Neural cell (in vitro differentiated cells): Measurements from ENCODE around the gene AGAP5. TPM values are rescaled to one million over a fixed set of nuclear protein-coding genes. Genes with fewer than 3 reads are reported as not detected.
"Not testable (repeated sequence)": the region's sequence is repeated elsewhere in the genome, so short reads cannot be mapped to it uniquely, and the experiment has no call there.

Source experiments
- H2AFZ ChIP-seq: fragments of 200-600, 300-800 bp; sonication (generic), shearing (Covaris generic); 2 replicates; pipeline ENCODE4 v1.6.0; 2014; ENCODE audit warnings: low read depth, mild to moderate bottlenecking, antibody characterized with exemption, low read length, moderate library complexity
- H3F3A ChIP-seq: fragments of 200-600 bp; shearing (Covaris generic); 2 replicates; pipeline ENCODE4 v1.6.1; 2016; ENCODE audit warnings: mild to moderate bottlenecking, moderate library complexity, mixed read lengths, antibody characterized with exemption, low read length; ENCODE audit not compliant: insufficient read depth, poor library complexity, severe bottlenecking
- H3K27ac ChIP-seq: fragments of 200-600, 300-800 bp; sonication (generic), shearing (Covaris generic); 2 replicates; pipeline ENCODE4 v1.5.1; 2014; ENCODE audit warnings: mild to moderate bottlenecking, low read length, moderate library complexity
- H3K27me3 ChIP-seq: fragments of 300-800, 200-600 bp; sonication (generic), shearing (Covaris generic); 2 replicates; pipeline ENCODE4 v1.6.0; 2014; ENCODE audit warnings: mild to moderate bottlenecking, low read depth, low read length, moderate library complexity; ENCODE audit not compliant: insufficient read depth
- H3K36me3 ChIP-seq: fragments of 300-800, 200-600 bp; sonication (generic), shearing (Covaris generic); 2 replicates; pipeline ENCODE4 v1.5.1; 2014; ENCODE audit warnings: mild to moderate bottlenecking, antibody characterized with exemption, low read length, moderate library complexity; ENCODE audit not compliant: insufficient read depth
- H3K4me2 ChIP-seq: fragments of 300-800, 200-600 bp; sonication (generic), shearing (Covaris generic); 2 replicates; pipeline ENCODE4 v1.6.0; 2014; ENCODE audit warnings: mild to moderate bottlenecking, low read length
- H3K4me3 ChIP-seq: fragments of 300-800, 200-600 bp; sonication (generic), shearing (Covaris generic); 2 replicates; pipeline ENCODE4 v1.5.1; 2014; ENCODE audit warnings: mild to moderate bottlenecking, low read length, moderate library complexity
- H3K79me2 ChIP-seq: fragments of 200-600 bp; shearing (Covaris generic); replicated peaks from 2 replicates; pipeline ENCODE4 v1.6.0; 2014; ENCODE audit warnings: mild to moderate bottlenecking, low read length, moderate library complexity; ENCODE audit not compliant: insufficient read depth
- H3K9ac ChIP-seq: fragments of 300-800, 200-600 bp; sonication (generic), shearing (Covaris generic); 2 replicates; pipeline ENCODE4 v1.6.1; 2016; ENCODE audit warnings: mild to moderate bottlenecking, low read length, mixed read lengths
- H3K9me2 ChIP-seq: fragments of 200-600 bp; shearing (Covaris generic); 2 replicates; pipeline ENCODE4 v1.6.1; 2016; ENCODE audit warnings: mild to moderate bottlenecking, low read length, mixed read lengths; ENCODE audit not compliant: insufficient read depth
- H3K9me3 ChIP-seq: fragments of 200-600, 300-800 bp; sonication (generic), shearing (Covaris generic); 2 replicates; pipeline ENCODE4 v1.6.1; 2016; ENCODE audit warnings: mild to moderate bottlenecking, mixed run types, low read length, moderate library complexity, mixed read lengths
- H4K20me1 ChIP-seq: fragments of 200-600 bp; shearing (Covaris generic); 2 replicates; pipeline ENCODE4 v1.6.1; 2016; ENCODE audit warnings: mild to moderate bottlenecking, mixed run types; ENCODE audit not compliant: insufficient read depth
- EP300 ChIP-seq: fragments of 450-650 bp; conservative IDR thresholded peaks from 2 replicates; pipeline ENCODE4 v1.6.1; 2014; ENCODE audit warnings: antibody characterized with exemption, mild to moderate bottlenecking, moderate library complexity; ENCODE audit not compliant: poor library complexity, severe bottlenecking
- EZH2 ChIP-seq: fragments of 200-600, 300-800 bp; shearing (Covaris generic), sonication (generic); IDR thresholded peaks from 2 replicates; pipeline ENCODE4 v1.6.1; 2014; ENCODE audit warnings: antibody characterized with exemption, low read length, borderline replicate concordance, mild to moderate bottlenecking; ENCODE audit not compliant: insufficient read depth, poor library complexity, severe bottlenecking
- MXI1 ChIP-seq: fragments of 450-650 bp; conservative IDR thresholded peaks from 2 replicates; pipeline ENCODE4 v1.6.1; 2014; ENCODE audit warnings: antibody characterized with exemption, mild to moderate bottlenecking; ENCODE audit not compliant: poor library complexity, severe bottlenecking
- POLR2AphosphoS5 ChIP-seq: IDR thresholded peaks from 2 replicates; pipeline ENCODE4 v1.6.1; 2012
- RAD21 ChIP-seq: fragments of 450-650 bp; conservative IDR thresholded peaks from 2 replicates; pipeline ENCODE4 v1.6.1; 2014; ENCODE audit warnings: antibody characterized with exemption, mild to moderate bottlenecking, moderate library complexity
- REST ChIP-seq: IDR thresholded peaks from 2 replicates; pipeline ENCODE4 v1.6.1; 2012; ENCODE audit warnings: borderline replicate concordance
- SMC3 ChIP-seq: fragments of 450-650 bp; conservative IDR thresholded peaks from 2 replicates; pipeline ENCODE4 v1.6.1; 2014; ENCODE audit warnings: antibody characterized with exemption, mild to moderate bottlenecking, moderate library complexity; ENCODE audit not compliant: poor library complexity
- TAF1 ChIP-seq: IDR thresholded peaks from 2 replicates; pipeline ENCODE4 v1.6.1; 2012; ENCODE audit warnings: low read depth
- polyA minus RNA-seq: library from RNA; depleted of rRNA, polyadenylated mRNA; stranded (reverse); fragments of >200 nt; gene quantifications from 2 replicates; pipeline ENCODE4 v1.2.3, GENCODE V29; 2014
- polyA plus RNA-seq: library from polyadenylated mRNA; depleted of rRNA; stranded (reverse); fragments of >200 nt; gene quantifications from 2 replicates; pipeline ENCODE4 v1.2.3, GENCODE V29; 2014
- TF ChIP-seq, protein P1 (sequence below): fragments of 450-650 bp; IDR thresholded peaks from 2 replicates; pipeline ENCODE4 v1.5.1; 2014; ENCODE audit warnings: antibody characterized with exemption, mild to moderate bottlenecking, moderate library complexity; ENCODE audit not compliant: poor library complexity, severe bottlenecking

AGAP5 gene
- polyA plus RNA-seq = 6.5 and 8.2 TPM in 2 replicates
- 5.4 and 8.8 TPM in 2 replicates for polyA minus RNA-seq

GRCh38 chr10:73697675-73698159, at the start of gene AGAP5:
AGAP5 (minus strand) TSS chr10:73698109; CDS start chr10:73697755, 354 bp downstream.
- not testable (repeated sequence) for H4K20me1 ChIP-seq, H2AFZ ChIP-seq

GRCh38 chr10:73746721-73747120, 48.8 kb upstream of the AGAP5 start:
- peaks cover 3% of the 10 kb centered on the region for H4K20me1 ChIP-seq
- no peak overlapping the region for H3K4me3 ChIP-seq
- TF ChIP-seq EZH2 = no peak
- TF ChIP-seq MXI1 = no peak
- TF ChIP-seq POLR2AphosphoS5 = no peak
- TF ChIP-seq EP300 = no peak
- no peak for TF ChIP-seq RAD21
- no peak for TF ChIP-seq TAF1
- TF ChIP-seq SMC3 = no peak
- TF ChIP-seq REST = no peak
- TF ChIP-seq, protein P1, sequence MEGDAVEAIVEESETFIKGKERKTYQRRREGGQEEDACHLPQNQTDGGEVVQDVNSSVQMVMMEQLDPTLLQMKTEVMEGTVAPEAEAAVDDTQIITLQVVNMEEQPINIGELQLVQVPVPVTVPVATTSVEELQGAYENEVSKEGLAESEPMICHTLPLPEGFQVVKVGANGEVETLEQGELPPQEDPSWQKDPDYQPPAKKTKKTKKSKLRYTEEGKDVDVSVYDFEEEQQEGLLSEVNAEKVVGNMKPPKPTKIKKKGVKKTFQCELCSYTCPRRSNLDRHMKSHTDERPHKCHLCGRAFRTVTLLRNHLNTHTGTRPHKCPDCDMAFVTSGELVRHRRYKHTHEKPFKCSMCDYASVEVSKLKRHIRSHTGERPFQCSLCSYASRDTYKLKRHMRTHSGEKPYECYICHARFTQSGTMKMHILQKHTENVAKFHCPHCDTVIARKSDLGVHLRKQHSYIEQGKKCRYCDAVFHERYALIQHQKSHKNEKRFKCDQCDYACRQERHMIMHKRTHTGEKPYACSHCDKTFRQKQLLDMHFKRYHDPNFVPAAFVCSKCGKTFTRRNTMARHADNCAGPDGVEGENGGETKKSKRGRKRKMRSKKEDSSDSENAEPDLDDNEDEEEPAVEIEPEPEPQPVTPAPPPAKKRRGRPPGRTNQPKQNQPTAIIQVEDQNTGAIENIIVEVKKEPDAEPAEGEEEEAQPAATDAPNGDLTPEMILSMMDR = no peak
- H2AFZ ChIP-seq = no peak overlapping the region
- H3K36me3 ChIP-seq = no peaks in the 10 kb centered on the region
- no peaks in the 10 kb centered on the region for H3K27me3 ChIP-seq
- peaks cover 25% of the 10 kb centered on the region for H3K79me2 ChIP-seq
- H3K9ac ChIP-seq = no peak overlapping the region
- no peaks in the 10 kb centered on the region for H3K9me3 ChIP-seq
- H3K9me2 ChIP-seq = no peaks in the 10 kb centered on the region
- no peak overlapping the region for H3K27ac ChIP-seq
- no peaks in the 10 kb centered on the region for H3F3A ChIP-seq
- no peak overlapping the region for H3K4me2 ChIP-seq

More at GRCh38 chr10:73697675-73698159, at the start of gene AGAP5:
- not testable (repeated sequence) for H3K9me3 ChIP-seq, H3K9ac ChIP-seq, H3K9me2 ChIP-seq, H3K27ac ChIP-seq, H3K36me3 ChIP-seq, H3K4me3 ChIP-seq, H3K4me2 ChIP-seq, H3K79me2 ChIP-seq, H3F3A ChIP-seq, H3K27me3 ChIP-seq

DNA sequence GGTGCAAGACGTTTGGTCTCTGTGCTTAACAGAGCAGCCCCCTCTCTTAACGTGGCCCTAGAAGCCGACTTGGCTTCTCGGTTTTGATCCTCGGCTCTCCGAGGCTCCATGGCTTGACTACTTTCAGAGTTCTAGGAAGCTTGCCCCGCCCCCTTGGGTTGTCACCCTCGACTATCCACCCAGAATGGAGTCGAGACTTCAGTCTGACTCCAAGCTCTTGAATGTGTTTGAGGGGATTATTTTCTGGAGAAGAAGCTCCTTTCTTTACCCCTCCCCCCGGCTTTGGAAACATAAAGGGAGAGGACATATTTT, 46.7 kb upstream of the AGAP5 start:
- Histone ChIP-seq H3K4me2 (peak overlapping the region; percentile 99), H4K20me1 (no peaks in the 10 kb centered on the region), H3K9me2 (no peaks in the 10 kb centered on the region), H2AFZ (peak overlapping the region; percentile 9), H3K79me2 (peaks cover 25% of the 10 kb centered on the region), H3F3A (no peaks in the 10 kb centered on the region), H3K9ac (peak overlapping the region; percentile 84), H3K27me3 (no peaks in the 10 kb centered on the region), H3K36me3 (no peaks in the 10 kb centered on the region), H3K27ac (peak overlapping the region; percentile 96), H3K9me3 (no peaks in the 10 kb centered on the region), H3K4me3 (peak overlapping the region; percentile 79)
- TF ChIP-seq RAD21 = no peak
- TF ChIP-seq TAF1 = no peak
- TF ChIP-seq SMC3 = peak; percentile 13
